H1 (cell line): ENCODE data around the gene SPPL3. TPM values are rescaled to one million over a fixed set of nuclear protein-coding genes. Genes with fewer than 3 reads are reported as not detected.

ENCODE experiments used
- ASH2L ChIP-seq: fragments of 200-600, 300-600 bp; sonication (generic); IDR thresholded peaks from one replicate; pipeline ENCODE4 v1.7.1; 2017; ENCODE audit warnings: low read length
- CHD2 ChIP-seq: IDR thresholded peaks from 2 replicates; pipeline ENCODE4 v1.6.1; 2012; ENCODE audit warnings: low read length, improper control_type of control experiment
- EP300 ChIP-seq, 2 experiments: IDR thresholded peaks; 1 replicate in 1 of 2; 2 replicates in 1 of 2; pipeline ENCODE4 v1.6.1; 2011 to 2012; ENCODE audit warnings: low read depth in 2 of 2, low read length in 2 of 2, mild to moderate bottlenecking in 2 of 2, borderline replicate concordance in 1 of 2, inconsistent platforms in 1 of 2, moderate library complexity in 1 of 2
- POLR2A ChIP-seq, 2 experiments: IDR thresholded peaks; 1 replicate in 1 of 2; 2 replicates in 1 of 2; pipeline ENCODE4 v1.6.1; 2011; ENCODE audit warnings: low read depth in 2 of 2, low read length in 2 of 2, mild to moderate bottlenecking in 2 of 2; ENCODE audit errors: control extremely low read depth in 1 of 2
- POLR2AphosphoS5 ChIP-seq: IDR thresholded peaks from 2 replicates; pipeline ENCODE4 v1.6.1; 2011; ENCODE audit warnings: low read depth, low read length
- RFX5 ChIP-seq: IDR thresholded peaks from 2 replicates; pipeline ENCODE4 v1.6.1; 2011; ENCODE audit warnings: low read depth, low read length, improper control_type of control experiment, borderline replicate concordance
- SIN3A ChIP-seq, 2 experiments: IDR thresholded peaks in 1 of 2; conservative IDR thresholded peaks in 1 of 2; 2 replicates each; pipeline ENCODE4 v1.6.1; 2011 to 2012; ENCODE audit warnings: low read length in 2 of 2, improper control_type of control experiment in 1 of 2, low read depth in 1 of 2, mild to moderate bottlenecking in 1 of 2
- SUZ12 ChIP-seq: fragments of 200-600 bp; sonication (generic); IDR thresholded peaks from 2 replicates; pipeline ENCODE4 v1.6.1; 2012; ENCODE audit warnings: mild to moderate bottlenecking, inconsistent platforms, low read length, moderate library complexity, mixed read lengths
- TBP ChIP-seq: IDR thresholded peaks from 2 replicates; pipeline ENCODE4 v1.6.1; 2011; ENCODE audit warnings: low read depth, low read length, improper control_type of control experiment
- polyA plus RNA-seq, 7 experiments: library from polyadenylated mRNA; depleted of rRNA in 3 of 7; stranded (reverse) in 5 of 7; unstranded in 2 of 7; fragments of >200 nt in 5 of 7; fragments of 200-250 nt in 2 of 7; gene quantifications; 1 replicate in 5 of 7; 2 replicates in 1 of 7; 4 replicates in 1 of 7; pipeline versions ENCODE4 v1.2.1 to v1.2.3, GENCODE V29; 2011 to 2013; ENCODE audit warnings: missing spikeins in 2 of 7, mixed read lengths in 2 of 7
- total RNA-seq: library from RNA; stranded (reverse); fragmentation: NEBNext Ultra II Directional; extraction: Animal tissue kit (Norgen Biotek cat#: 25700); gene quantifications from 2 replicates; pipeline ENCODE4 v1.2.1, GENCODE V29; 2021
- TF ChIP-seq, protein P1 (sequence below): fragments of 300-600 bp; sonication (generic); IDR thresholded peaks from 2 replicates; pipeline ENCODE4 v1.7.1; 2012; ENCODE audit warnings: low read length, moderate library complexity, mild to moderate bottlenecking, inconsistent platforms; ENCODE audit not compliant: insufficient replicate concordance

Gene SPPL3
- total and polyA plus RNA-seq, 2 of the 8 experiments (the other 6 are each of a cell fraction or from before 2014, with no cell fraction given): 27.3 to 48.4 TPM

DNA sequence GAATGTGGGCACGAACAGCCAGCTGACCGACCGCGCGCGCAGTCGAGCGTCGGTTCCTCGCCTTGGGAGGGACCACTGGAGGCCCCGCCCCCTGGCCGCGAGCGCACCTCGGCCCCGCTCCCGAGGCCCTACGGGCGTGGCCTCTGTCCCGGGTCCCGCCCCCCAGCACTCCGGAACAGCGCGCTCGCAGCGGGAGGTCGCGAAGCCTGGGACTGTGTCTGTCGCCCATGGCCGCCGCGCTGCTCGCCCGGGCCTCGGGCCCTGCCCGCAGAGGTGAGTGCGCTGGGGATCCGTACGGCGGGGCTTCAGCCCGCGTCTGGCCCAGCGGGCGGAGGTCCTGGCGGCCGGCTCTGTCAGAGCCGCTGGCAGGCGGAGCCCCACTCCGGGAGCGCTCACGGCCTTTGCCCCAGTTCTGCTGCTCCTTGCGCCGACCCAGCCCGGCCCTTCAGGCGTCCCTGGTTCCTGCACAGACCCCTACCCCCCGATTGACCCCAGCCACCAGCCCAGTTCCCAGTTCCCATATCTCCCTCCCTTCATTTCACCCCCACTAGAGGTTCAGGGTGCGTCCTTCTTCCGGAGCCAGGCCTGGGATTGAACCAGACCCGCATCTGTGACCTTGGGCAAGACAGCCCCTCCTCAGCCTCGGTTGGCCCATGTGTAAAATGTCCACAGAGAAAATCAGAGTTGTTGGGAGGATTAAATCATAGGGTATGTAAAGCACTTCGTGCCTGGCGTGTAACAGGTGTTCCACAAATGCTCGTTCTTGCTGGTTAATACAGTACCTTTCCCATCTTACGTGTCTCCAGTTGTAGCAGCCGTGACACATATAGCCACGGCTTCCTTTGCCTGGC is 178.3 kb downstream of the SPPL3 start, which contains the start of gene ACADS (continued):
- TF ChIP-seq, protein P1, sequence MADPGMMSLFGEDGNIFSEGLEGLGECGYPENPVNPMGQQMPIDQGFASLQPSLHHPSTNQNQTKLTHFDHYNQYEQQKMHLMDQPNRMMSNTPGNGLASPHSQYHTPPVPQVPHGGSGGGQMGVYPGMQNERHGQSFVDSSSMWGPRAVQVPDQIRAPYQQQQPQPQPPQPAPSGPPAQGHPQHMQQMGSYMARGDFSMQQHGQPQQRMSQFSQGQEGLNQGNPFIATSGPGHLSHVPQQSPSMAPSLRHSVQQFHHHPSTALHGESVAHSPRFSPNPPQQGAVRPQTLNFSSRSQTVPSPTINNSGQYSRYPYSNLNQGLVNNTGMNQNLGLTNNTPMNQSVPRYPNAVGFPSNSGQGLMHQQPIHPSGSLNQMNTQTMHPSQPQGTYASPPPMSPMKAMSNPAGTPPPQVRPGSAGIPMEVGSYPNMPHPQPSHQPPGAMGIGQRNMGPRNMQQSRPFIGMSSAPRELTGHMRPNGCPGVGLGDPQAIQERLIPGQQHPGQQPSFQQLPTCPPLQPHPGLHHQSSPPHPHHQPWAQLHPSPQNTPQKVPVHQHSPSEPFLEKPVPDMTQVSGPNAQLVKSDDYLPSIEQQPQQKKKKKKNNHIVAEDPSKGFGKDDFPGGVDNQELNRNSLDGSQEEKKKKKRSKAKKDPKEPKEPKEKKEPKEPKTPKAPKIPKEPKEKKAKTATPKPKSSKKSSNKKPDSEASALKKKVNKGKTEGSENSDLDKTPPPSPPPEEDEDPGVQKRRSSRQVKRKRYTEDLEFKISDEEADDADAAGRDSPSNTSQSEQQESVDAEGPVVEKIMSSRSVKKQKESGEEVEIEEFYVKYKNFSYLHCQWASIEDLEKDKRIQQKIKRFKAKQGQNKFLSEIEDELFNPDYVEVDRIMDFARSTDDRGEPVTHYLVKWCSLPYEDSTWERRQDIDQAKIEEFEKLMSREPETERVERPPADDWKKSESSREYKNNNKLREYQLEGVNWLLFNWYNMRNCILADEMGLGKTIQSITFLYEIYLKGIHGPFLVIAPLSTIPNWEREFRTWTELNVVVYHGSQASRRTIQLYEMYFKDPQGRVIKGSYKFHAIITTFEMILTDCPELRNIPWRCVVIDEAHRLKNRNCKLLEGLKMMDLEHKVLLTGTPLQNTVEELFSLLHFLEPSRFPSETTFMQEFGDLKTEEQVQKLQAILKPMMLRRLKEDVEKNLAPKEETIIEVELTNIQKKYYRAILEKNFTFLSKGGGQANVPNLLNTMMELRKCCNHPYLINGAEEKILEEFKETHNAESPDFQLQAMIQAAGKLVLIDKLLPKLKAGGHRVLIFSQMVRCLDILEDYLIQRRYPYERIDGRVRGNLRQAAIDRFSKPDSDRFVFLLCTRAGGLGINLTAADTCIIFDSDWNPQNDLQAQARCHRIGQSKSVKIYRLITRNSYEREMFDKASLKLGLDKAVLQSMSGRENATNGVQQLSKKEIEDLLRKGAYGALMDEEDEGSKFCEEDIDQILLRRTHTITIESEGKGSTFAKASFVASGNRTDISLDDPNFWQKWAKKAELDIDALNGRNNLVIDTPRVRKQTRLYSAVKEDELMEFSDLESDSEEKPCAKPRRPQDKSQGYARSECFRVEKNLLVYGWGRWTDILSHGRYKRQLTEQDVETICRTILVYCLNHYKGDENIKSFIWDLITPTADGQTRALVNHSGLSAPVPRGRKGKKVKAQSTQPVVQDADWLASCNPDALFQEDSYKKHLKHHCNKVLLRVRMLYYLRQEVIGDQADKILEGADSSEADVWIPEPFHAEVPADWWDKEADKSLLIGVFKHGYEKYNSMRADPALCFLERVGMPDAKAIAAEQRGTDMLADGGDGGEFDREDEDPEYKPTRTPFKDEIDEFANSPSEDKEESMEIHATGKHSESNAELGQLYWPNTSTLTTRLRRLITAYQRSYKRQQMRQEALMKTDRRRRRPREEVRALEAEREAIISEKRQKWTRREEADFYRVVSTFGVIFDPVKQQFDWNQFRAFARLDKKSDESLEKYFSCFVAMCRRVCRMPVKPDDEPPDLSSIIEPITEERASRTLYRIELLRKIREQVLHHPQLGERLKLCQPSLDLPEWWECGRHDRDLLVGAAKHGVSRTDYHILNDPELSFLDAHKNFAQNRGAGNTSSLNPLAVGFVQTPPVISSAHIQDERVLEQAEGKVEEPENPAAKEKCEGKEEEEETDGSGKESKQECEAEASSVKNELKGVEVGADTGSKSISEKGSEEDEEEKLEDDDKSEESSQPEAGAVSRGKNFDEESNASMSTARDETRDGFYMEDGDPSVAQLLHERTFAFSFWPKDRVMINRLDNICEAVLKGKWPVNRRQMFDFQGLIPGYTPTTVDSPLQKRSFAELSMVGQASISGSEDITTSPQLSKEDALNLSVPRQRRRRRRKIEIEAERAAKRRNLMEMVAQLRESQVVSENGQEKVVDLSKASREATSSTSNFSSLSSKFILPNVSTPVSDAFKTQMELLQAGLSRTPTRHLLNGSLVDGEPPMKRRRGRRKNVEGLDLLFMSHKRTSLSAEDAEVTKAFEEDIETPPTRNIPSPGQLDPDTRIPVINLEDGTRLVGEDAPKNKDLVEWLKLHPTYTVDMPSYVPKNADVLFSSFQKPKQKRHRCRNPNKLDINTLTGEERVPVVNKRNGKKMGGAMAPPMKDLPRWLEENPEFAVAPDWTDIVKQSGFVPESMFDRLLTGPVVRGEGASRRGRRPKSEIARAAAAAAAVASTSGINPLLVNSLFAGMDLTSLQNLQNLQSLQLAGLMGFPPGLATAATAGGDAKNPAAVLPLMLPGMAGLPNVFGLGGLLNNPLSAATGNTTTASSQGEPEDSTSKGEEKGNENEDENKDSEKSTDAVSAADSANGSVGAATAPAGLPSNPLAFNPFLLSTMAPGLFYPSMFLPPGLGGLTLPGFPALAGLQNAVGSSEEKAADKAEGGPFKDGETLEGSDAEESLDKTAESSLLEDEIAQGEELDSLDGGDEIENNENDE: no peak
- 0 out of 2 replicates have a peak, but pooled peaks have one; percentile 53 for TF ChIP-seq POLR2AphosphoS5
- TF ChIP-seq POLR2A (IDR thresholded peaks at IDR 0.05; ENCODE audit: control extremely low read depth in 1 of 2, low read depth in 2 of 2, low read length in 2 of 2): peak; percentile 44 to 79
- no peak for TF ChIP-seq CHD2
- 0 out of 4 replicates have a peak, but pooled peaks of 1 of the 2 experiments have one; percentile 55 for TF ChIP-seq SIN3A (conservative IDR thresholded peaks at IDR 0.05 in 1 of 2, IDR thresholded peaks at IDR 0.05 in 1 of 2; ENCODE audit: low read depth in 1 of 2, low read length in 2 of 2)
- TF ChIP-seq SUZ12: no peak
- no peak for TF ChIP-seq RFX5
- peak; percentile 31 for TF ChIP-seq ASH2L
- TF ChIP-seq EP300 (IDR thresholded peaks at IDR 0.05; ENCODE audit: borderline replicate concordance in 1 of 2, low read depth in 2 of 2, low read length in 2 of 2): no peak
- peak; percentile 14; the same call in 1 of the 2 replicates for TF ChIP-seq TBP
